ENCODE measurements around the gene KRT20. TPM values are rescaled to one million over a fixed set of nuclear protein-coding genes. Genes with fewer than 3 reads are reported as not detected.

Gene KRT20
- total and polyA plus RNA-seq, 2 experiments from 2014 or later = not detected

- H3K4me2 ChIP-seq = peak overlapping the region; percentile 59
- H3K4me3 ChIP-seq = no peak overlapping the region
- H2AFZ ChIP-seq = no peak overlapping the region
- no peaks in the 10 kb centered on the region; the same call in 2 of the 3 replicates for H3K9me3 Mint-ChIP-seq
- DNase-seq (ENCODE audit: low spot score) = no peak
- H3K4me3 Mint-ChIP-seq = no peak overlapping the region
- TF ChIP-seq JUNB (IDR thresholded peaks at IDR 0.05; ENCODE audit: unreplicated experiment) (no peak), CTCF (conservative IDR thresholded peaks at IDR 0.05; ENCODE audit: low read depth in 2 of 2) (peak in 1 of 2 experiments; percentile 29; a peak in 2 of 4 replicates)
- peaks cover 9% of the 10 kb centered on the region for H3K4me1 ChIP-seq (ENCODE audit: insufficient read depth)
- H3K36me3 ChIP-seq (ENCODE audit: insufficient read depth) = no peaks in the 10 kb centered on the region
- H4K20me1 ChIP-seq (replicated peaks; ENCODE audit: insufficient read depth) = no peaks in the 10 kb centered on the region
- peak overlapping the region; percentile 17; the same call in 1 of the 2 replicates for H3K27ac Mint-ChIP-seq
- no peaks in the 10 kb centered on the region; the same call in 1 of the 2 replicates for H3K9me2 ChIP-seq (ENCODE audit: insufficient read depth)
- H3K36me3 Mint-ChIP-seq (ENCODE audit: low read depth) = no peaks in the 10 kb centered on the region
- H3K27ac ChIP-seq (ENCODE audit: low read depth) = no peak overlapping the region
- H3F3A ChIP-seq (replicated peaks; ENCODE audit: low read depth) = no peaks in the 10 kb centered on the region
- ATAC-seq = no peak
- peaks cover 24% of the 10 kb centered on the region for H3K4me1 Mint-ChIP-seq
- H3K79me2 ChIP-seq (replicated peaks; ENCODE audit: insufficient read depth) = no peaks in the 10 kb centered on the region
- H3K27me3 ChIP-seq (ENCODE audit: insufficient read depth) = no peaks in the 10 kb centered on the region
- no peaks in the 10 kb centered on the region for H3K27me3 Mint-ChIP-seq (ENCODE audit: insufficient read depth, low read depth, poor library complexity)
Measured at GRCh38 chr17:40873255-40873654, 11.8 kb downstream of the KRT20 start.

GRCh38 chr17:40872416-40872815 is 12.6 kb downstream of the KRT20 start:
- H3K79me2 ChIP-seq (replicated peaks; ENCODE audit: insufficient read depth) = no peaks in the 10 kb centered on the region
- H2AFZ ChIP-seq = no peak overlapping the region
- no peak overlapping the region for H3K4me3 ChIP-seq
- no peak for ATAC-seq
- no peak for DNase-seq (ENCODE audit: low spot score)
- no peaks in the 10 kb centered on the region for H3F3A ChIP-seq (replicated peaks; ENCODE audit: low read depth)
- H3K4me1 ChIP-seq (ENCODE audit: insufficient read depth) = peaks cover 9% of the 10 kb centered on the region
- no peak overlapping the region for H3K4me2 ChIP-seq
- Mint-ChIP-seq H3K4me1 (peaks cover 24% of the 10 kb centered on the region), H3K4me3 (no peak overlapping the region), H3K36me3 (ENCODE audit: low read depth) (no peaks in the 10 kb centered on the region), H3K27ac (peak overlapping the region; percentile 63; the same call in 1 of the 2 replicates), H3K27me3 (ENCODE audit: insufficient read depth, low read depth, poor library complexity) (no peaks in the 10 kb centered on the region), H3K9me3 (no peaks in the 10 kb centered on the region; the same call in 2 of the 3 replicates)
- no peaks in the 10 kb centered on the region for H3K9me2 ChIP-seq (ENCODE audit: insufficient read depth)
- no peaks in the 10 kb centered on the region for H3K36me3 ChIP-seq (ENCODE audit: insufficient read depth)
- no peaks in the 10 kb centered on the region for H4K20me1 ChIP-seq (replicated peaks; ENCODE audit: insufficient read depth)
- H3K27me3 ChIP-seq (ENCODE audit: insufficient read depth) = no peaks in the 10 kb centered on the region
- no peak overlapping the region for H3K27ac ChIP-seq (ENCODE audit: low read depth)
- TF ChIP-seq NANOG (IDR thresholded peaks at IDR 0.05; ENCODE audit: borderline replicate concordance) = no peak
- no peak for TF ChIP-seq ETS1 (IDR thresholded peaks at IDR 0.05)
- no peak for TF ChIP-seq JUNB (IDR thresholded peaks at IDR 0.05; ENCODE audit: unreplicated experiment)
- no peak for TF ChIP-seq POLR2AphosphoS5 (IDR thresholded peaks at IDR 0.05; ENCODE audit: low read depth)
- no peak for TF ChIP-seq CTCF (conservative IDR thresholded peaks at IDR 0.05; ENCODE audit: low read depth in 2 of 2)
- TF ChIP-seq CREB1 (CRISPR knock-in tag; IDR thresholded peaks at IDR 0.05; ENCODE audit: low read depth) = no peak
- TF ChIP-seq ZNF462 (CRISPR knock-in tag; IDR thresholded peaks at IDR 0.05) = no peak
- TF ChIP-seq ZNF331 (CRISPR knock-in tag; IDR thresholded peaks at IDR 0.05; ENCODE audit: low read depth) = no peak
- no peak for TF ChIP-seq EZH2 (IDR thresholded peaks at IDR 0.05; ENCODE audit: low read depth, unreplicated experiment)
- TF ChIP-seq ZNF114 (CRISPR knock-in tag; IDR thresholded peaks at IDR 0.05) = no peak
- TF ChIP-seq STAT1 (IDR thresholded peaks at IDR 0.05; ENCODE audit: unreplicated experiment) = no peak

Measured in GM23338 (cell line).